Measurements from ENCODE around the gene NECTIN2.
"Not testable (repeated sequence)": the region's sequence is repeated elsewhere in the genome, so short reads cannot be mapped to it uniquely, and the experiment has no call there.

NECTIN2 gene

GRCh38 chr19:44884566-44884965 is 38.5 kb downstream of the NECTIN2 start:
- no peak for DNase-seq (ENCODE audit: low read depth)

DNA sequence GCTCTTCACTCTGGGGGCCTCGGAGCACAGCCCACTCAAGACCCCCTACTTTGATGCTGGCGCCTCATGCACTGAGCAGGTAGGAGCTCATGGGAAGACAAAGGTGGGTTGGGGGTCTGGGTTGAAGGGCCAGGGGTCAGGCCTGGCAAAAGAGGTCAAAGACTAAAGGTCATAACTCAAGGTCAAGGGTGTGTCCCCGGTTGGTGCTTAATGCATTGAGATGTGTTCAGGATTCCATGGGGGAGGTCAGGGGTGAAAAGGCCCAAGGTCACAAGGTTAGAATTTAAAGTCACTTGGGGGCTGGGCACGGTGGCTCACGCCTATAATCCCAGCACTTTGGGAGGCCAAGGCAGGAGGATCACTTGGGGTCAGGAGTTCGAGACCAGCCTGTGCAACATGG is 40.0 kb downstream of the NECTIN2 start:
- DNase-seq (ENCODE audit: low read depth) = no peak

- DNase-seq (ENCODE audit: low read depth) = no peak
Observed at GRCh38 chr19:44887648-44888047, 41.6 kb downstream of the NECTIN2 start.

GRCh38 chr19:44888335-44888734 is 42.2 kb downstream of the NECTIN2 start:
- DNase-seq (ENCODE audit: low read depth) = not testable (repeated sequence)

DNA sequence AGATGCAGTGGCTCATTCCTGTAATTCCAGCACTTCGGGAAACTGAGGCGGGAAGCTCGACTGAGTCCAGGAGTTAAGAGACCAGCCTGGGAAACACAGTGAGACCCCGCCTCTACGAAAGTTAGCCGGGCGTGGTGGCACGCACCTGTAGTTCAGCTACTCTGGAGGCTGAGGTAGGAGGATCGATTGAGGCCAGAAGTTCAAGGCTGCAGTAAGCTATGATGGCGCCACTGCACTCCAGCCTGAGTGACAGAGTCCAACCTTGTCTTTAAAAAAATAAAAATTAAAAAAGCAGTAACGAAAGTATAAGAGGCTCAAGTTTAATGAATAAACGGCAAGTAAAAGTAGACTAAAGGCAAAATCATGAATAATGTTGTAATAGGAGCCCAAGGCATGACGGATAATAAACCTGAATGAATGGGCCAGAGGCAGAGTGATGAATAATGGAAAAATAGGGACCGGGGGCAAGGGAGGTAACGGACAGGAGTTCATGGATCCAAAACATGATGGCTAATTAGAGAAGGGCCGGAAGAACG is 43.8 kb downstream of the NECTIN2 start:
- no peak for DNase-seq (ENCODE audit: low read depth)

- no peak for DNase-seq (ENCODE audit: low read depth)
Observed at GRCh38 chr19:44890366-44891015, 44.4 kb downstream of the NECTIN2 start.

- peak; percentile 100 for DNase-seq (ENCODE audit: low read depth)
Observed at GRCh38 chr19:44891016-44891882, 45.2 kb downstream of the NECTIN2 start, which contains the start of gene TOMM40. TOMM40 (plus strand) TSS chr19:44891254; CDS start chr19:44891416, 162 bp downstream.

- DNase-seq (ENCODE audit: low read depth) = no peak
Observed at GRCh38 chr19:44892932-44893331, 46.8 kb downstream of the NECTIN2 start.

- DNase-seq (ENCODE audit: low read depth) = no peak
Observed at GRCh38 chr19:44893332-44894051, 47.4 kb downstream of the NECTIN2 start.

GRCh38 chr19:44894052-44894400 is 47.9 kb downstream of the NECTIN2 start:
- DNase-seq (ENCODE audit: low read depth) = no peak

GRCh38 chr19:44894946-44895345 is 48.8 kb downstream of the NECTIN2 start:
- no peak for DNase-seq (ENCODE audit: low read depth)

DNA sequence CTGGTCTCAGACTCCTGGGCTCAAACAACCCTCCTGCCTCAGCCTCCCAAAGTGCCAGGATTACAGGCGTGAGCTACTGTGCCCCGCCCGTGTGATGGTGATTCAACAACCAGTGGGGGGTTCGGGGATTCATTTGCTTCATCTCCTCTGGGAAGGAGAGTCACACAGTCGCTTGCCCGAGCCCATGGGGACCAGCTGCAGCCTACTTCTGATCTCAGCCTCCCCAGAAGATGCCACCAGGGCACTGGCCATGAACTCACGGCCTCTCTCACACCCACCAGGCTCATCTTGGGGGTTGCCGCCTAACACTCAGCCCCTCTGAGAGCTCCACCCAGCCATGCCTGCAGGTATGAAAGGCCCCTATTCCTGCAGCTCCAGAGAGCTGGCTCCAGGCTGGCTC is 51.7 kb downstream of the NECTIN2 start:
- no peak for DNase-seq (ENCODE audit: low read depth)

- no peak for DNase-seq (ENCODE audit: low read depth)
Observed at GRCh38 chr19:44900328-44901244, 54.5 kb downstream of the NECTIN2 start.

DNA sequence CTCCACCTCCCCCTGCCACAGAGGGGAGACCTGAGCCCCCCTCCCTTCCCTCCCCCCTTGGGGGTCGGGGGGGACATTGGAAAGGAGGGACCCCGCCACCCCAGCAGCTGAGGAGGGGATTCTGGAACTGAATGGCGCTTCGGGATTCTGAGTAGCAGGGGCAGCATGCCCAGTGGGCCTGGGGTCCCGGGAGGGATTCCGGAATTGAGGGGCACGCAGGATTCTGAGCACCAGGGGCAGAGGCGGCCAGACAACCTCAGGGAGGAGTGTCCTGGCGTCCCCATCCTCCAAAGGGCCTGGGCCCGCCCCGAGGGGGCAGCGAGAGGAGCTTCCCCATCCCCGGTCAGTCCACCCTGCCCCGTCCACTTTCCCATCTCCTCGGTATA is 57.1 kb downstream of the NECTIN2 start:
- no peak for DNase-seq (ENCODE audit: low read depth)

DNA sequence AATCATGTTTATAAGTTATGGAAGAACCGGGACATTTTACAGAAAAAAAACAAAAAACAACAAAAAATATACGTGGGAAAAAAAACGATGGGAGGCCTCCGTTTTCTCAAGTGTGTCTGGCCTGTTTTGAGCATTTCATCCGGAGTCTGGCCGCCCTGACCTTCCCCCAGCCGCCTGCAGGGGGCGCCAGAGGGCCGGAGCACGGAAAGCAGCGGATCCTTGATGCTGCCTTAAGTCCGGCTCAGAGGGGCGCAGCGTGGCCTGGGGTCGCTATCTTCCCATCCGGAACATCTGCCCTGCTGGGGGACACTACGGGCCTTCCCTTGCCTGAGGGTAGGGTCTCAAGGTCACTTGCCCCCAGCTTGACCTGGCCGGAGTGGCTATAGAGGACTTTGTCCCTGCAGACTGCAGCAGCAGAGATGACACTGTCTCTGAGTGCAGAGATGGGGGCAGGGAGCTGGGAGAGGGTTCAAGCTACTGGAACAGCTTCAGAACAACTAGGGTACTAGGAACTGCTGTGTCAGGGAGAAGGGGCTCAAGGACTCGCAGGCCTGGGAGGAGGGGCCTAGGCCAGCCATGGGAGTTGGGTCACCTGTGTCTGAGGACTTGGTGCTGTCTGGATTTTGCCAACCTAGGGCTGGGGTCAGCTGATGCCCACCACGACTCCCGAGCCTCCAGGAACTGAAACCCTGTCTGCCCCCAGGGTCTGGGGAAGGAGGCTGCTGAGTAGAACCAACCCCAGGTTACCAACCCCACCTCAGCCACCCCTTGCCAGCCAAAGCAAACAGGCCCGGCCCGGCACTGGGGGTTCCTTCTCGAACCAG is 57.7 kb downstream of the NECTIN2 start:
- peak; percentile 59 for DNase-seq (ENCODE audit: low read depth)

DNA sequence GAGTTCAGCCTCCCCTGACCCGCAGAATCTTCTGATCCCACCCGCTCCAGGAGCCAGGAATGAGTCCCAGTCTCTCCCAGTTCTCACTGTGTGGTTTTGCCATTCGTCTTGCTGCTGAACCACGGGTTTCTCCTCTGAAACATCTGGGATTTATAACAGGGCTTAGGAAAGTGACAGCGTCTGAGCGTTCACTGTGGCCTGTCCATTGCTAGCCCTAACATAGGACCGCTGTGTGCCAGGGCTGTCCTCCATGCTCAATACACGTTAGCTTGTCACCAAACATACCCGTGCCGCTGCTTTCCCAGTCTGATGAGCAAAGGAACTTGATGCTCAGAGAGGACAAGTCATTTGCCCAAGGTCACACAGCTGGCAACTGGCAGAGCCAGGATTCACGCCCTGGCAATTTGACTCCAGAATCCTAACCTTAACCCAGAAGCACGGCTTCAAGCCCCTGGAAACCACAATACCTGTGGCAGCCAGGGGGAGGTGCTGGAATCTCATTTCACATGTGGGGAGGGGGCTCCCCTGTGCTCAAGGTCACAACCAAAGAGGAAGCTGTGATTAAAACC is 58.4 kb downstream of the NECTIN2 start:
- DNase-seq (ENCODE audit: low read depth) = no peak

DNA sequence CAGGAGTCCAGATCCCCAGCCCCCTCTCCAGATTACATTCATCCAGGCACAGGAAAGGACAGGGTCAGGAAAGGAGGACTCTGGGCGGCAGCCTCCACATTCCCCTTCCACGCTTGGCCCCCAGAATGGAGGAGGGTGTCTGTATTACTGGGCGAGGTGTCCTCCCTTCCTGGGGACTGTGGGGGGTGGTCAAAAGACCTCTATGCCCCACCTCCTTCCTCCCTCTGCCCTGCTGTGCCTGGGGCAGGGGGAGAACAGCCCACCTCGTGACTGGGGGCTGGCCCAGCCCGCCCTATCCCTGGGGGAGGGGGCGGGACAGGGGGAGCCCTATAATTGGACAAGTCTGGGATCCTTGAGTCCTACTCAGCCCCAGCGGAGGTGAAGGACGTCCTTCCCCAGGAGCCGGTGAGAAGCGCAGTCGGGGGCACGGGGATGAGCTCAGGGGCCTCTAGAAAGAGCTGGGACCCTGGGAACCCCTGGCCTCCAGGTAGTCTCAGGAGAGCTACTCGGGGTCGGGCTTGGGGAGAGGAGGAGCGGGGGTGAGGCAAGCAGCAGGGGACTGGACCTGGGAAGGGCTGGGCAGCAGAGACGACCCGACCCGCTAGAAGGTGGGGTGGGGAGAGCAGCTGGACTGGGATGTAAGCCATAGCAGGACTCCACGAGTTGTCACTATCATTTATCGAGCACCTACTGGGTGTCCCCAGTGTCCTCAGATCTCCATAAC is 59.5 kb downstream of the NECTIN2 start, which contains the start of gene APOE:
APOE (plus strand) TSS at position 360 of the 724 bp plus-strand sequence. CDS start 829 bp downstream, outside the sequence.
- DNase-seq (ENCODE audit: low read depth) = no peak

GRCh38 chr19:44907613-44908012 is 61.5 kb downstream of the NECTIN2 start:
- DNase-seq (ENCODE audit: low read depth) = no peak
